Measurements from ENCODE around the gene DDX42.

Gene DDX42

DNA sequence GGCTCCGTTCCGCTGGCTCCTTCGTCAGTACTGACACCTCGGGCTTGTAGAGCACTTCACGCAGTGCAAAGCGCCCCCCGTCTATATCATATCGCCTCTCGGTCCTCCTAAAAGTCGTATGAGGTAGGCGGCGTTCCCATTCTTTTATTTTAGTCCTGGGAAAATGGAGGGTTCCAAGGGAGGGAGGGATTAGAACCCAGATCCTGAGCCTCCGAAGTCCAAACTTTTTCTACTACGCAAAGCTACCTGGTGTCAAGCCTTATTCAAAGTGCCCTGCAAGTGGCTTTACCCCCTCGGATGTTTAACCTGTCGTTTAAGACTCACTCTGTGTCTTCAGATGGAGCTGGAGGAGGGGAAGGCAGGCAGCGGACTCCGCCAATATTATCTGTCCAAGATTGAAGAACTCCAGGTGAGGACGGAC, 53.8 kb downstream of the DDX42 start:
- TF ChIP-seq, protein P1, sequence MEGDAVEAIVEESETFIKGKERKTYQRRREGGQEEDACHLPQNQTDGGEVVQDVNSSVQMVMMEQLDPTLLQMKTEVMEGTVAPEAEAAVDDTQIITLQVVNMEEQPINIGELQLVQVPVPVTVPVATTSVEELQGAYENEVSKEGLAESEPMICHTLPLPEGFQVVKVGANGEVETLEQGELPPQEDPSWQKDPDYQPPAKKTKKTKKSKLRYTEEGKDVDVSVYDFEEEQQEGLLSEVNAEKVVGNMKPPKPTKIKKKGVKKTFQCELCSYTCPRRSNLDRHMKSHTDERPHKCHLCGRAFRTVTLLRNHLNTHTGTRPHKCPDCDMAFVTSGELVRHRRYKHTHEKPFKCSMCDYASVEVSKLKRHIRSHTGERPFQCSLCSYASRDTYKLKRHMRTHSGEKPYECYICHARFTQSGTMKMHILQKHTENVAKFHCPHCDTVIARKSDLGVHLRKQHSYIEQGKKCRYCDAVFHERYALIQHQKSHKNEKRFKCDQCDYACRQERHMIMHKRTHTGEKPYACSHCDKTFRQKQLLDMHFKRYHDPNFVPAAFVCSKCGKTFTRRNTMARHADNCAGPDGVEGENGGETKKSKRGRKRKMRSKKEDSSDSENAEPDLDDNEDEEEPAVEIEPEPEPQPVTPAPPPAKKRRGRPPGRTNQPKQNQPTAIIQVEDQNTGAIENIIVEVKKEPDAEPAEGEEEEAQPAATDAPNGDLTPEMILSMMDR (IDR thresholded peaks at IDR 0.05; ENCODE audit: low read length, missing control alignments): no peak
- H3K4me3 ChIP-seq (replicated peaks; ENCODE audit: low read depth, low read length): peak overlapping the region; percentile 78
- no peak for DNase-seq (ENCODE audit: low read depth)

DNA sequence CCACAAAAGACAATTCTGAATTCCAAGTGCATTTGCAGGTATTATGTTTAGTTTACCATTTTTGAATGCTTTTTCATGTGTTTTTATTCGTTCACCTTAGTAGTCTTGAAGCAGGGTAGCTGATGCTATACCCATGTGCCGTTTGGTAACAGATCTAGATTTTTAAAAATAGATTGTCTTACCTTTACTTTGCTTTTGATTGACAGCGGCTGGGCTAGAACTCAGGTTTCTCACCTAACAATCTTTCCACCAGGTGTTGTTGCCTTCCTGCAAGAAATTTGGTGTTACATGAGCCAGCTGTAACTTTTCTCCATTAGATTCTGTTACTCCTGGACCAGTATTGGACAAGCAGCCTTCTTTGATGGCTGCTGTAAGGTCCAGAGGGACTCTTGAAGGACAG, 55.0 kb downstream of the DDX42 start:
- TF ChIP-seq, protein P1 (IDR thresholded peaks at IDR 0.05; ENCODE audit: low read length, missing control alignments): no peak
- DNase-seq (ENCODE audit: low read depth): no peak
- no peak overlapping the region for H3K4me3 ChIP-seq (replicated peaks; ENCODE audit: low read depth, low read length)

DNA sequence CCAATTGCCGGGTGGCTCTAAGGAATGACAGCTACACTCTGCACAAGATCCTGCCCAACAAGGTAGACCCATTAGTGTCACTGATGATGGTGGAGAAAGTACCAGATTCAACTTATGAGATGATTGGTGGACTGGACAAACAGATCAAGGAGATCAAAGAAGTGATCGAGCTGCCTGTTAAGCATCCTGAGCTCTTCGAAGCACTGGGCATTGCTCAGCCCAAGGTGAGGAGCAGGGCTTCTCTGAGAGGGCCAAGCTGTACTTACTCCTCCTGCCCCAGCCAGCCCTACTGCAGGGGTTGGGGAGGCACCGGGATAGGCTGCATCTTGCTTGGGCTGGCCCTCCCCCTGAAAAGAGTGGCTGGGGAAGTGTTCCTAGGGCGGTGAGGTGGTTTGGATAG, 56.3 kb downstream of the DDX42 start:
- H3K4me3 ChIP-seq (replicated peaks; ENCODE audit: low read depth, low read length): no peak overlapping the region
- TF ChIP-seq, protein P1 (IDR thresholded peaks at IDR 0.05; ENCODE audit: low read length, missing control alignments): no peak
- DNase-seq (ENCODE audit: low read depth): no peak

DNA sequence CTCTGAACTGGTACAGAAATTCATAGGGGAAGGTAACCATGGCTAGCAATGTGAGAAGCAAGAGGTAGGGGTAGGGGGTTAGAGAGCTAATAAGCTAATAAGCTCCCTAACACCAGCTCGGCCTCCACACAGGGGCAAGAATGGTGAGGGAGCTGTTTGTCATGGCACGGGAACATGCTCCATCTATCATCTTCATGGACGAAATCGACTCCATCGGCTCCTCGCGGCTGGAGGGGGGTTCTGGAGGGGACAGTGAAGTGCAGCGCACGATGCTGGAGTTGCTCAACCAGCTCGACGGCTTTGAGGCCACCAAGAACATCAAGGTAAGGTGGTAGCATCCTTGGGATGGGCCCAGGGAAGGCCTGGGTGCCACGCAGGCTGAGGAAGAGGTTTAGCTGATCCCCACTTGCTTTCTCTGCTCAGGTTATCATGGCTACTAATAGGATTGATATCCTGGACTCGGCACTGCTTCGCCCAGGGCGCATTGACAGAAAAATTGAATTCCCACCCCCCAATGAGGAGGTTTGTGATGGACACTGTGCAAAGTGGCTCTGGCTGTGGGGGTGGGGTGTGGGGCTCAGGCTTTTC, 57.0 kb downstream of the DDX42 start:
- TF ChIP-seq, protein P1 (IDR thresholded peaks at IDR 0.05; ENCODE audit: low read length, missing control alignments): no peak

DNA sequence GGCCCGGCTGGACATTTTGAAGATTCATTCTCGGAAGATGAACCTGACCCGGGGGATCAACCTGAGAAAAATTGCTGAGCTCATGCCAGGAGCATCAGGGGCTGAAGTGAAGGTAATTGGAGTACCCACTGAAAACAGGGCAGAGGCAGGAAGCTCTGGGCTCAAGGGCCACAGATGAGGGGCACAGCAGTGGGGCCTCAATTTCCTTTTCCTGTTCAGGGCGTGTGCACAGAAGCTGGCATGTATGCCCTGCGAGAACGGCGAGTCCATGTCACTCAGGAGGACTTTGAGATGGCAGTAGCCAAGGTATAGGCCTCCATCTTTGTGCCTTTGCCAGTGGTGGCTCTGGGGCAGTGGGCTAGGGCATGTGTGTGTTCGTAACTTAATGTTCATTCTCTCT, 57.5 kb downstream of the DDX42 start:
- DNase-seq (ENCODE audit: low read depth): no peak
- TF ChIP-seq, protein P1 (IDR thresholded peaks at IDR 0.05; ENCODE audit: low read length, missing control alignments): no peak
- H3K4me3 ChIP-seq (replicated peaks; ENCODE audit: low read depth, low read length): no peak overlapping the region

More for the DNA sequence above, 57.0 kb downstream of the DDX42 start:
- DNase-seq (ENCODE audit: low read depth): no peak
- H3K4me3 ChIP-seq (replicated peaks; ENCODE audit: low read depth, low read length): no peak overlapping the region

DNA sequence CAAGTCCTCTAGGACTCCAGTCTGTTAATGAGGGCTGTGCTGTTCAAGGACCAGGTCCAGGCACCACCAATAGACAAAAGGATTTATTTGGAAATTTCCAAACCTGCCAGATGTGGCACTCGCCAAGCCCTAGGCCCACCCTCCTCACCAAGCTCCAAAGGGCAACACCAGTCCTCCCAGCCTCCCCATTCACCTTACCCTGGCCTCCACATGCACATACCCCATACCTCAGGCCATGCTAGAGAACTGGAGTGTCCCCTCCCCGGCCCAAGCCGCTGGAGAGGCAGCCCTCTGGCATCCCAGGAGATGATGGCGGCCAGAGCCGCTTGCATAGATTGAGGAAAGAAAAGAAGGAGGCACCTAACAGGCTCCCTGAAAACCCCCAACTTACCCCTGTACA, 58.0 kb downstream of the DDX42 start:
- DNase-seq (ENCODE audit: low read depth): no peak
- H3K4me3 ChIP-seq (replicated peaks; ENCODE audit: low read depth, low read length): no peak overlapping the region
- TF ChIP-seq, protein P1 (IDR thresholded peaks at IDR 0.05; ENCODE audit: low read length, missing control alignments): no peak

DNA sequence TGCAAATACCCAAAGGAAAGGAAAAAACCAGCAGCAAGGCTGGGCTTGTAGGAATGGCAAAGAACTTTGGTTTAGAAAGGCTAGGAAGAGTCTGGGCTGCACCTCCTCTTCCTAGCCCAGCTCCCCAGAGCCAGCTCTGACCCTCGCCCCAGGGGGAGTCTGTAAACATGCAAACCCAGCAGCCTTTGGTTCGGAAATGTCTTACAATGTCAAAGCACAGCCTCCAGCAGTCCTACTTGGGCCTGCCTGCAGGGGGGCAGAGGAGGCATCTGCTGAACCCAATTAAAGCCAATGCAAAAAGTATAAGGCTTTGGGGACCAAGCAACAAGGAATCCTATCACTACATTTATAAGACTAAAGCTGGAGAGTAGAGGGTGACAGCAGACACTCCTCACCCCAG, 58.5 kb downstream of the DDX42 start:
- no peak overlapping the region for H3K4me3 ChIP-seq (replicated peaks; ENCODE audit: low read depth, low read length)
- TF ChIP-seq, protein P1 (IDR thresholded peaks at IDR 0.05; ENCODE audit: low read length, missing control alignments): no peak
- no peak for DNase-seq (ENCODE audit: low read depth)
